Measurements from ENCODE around the gene NCKAP5L.
"Not testable (repeated sequence)": the region's sequence is repeated elsewhere in the genome, so short reads cannot be mapped to it uniquely, and the experiment has no call there.

Gene NCKAP5L

DNA sequence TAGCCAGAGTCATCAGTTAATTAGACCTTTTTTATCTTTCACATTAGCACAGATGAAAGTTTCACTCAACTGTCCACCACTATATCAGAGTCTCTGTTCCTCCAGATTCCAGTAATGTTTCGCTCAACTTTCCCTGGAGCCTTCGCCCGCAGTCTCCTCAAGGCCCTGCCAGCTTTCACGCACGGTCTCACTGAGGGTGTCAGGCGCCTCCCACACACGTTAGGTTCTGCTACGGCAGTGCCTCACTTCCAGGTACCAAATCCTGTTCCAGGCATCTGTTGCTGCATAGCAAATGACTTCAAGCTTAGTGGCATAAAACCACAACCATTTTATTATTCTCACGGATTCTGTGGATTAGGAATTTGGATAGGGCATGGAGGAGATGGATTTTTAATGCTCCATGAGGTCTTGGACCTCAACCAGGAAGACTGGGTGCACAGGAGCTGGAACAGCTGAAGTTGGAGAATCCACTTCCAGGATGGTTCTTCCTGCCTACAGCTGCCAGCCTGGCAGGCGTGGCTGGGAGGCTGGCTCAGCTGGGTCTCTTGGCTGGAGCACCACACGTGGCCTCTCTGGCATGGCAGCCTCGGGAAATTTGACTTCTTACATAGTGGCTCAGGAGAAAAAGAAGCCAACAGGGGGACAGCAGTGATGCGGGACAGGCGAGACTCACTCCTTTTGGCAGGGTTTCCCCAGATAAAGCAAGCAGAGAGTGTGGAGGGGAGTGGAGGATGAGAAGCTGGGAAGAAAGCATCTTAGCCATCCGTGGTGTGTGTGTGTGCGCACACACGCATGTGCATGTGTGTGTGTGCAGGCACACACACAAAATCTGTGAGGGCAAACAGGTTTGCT is 36.0 kb upstream of the NCKAP5L start:
- no peak for DNase-seq

DNA sequence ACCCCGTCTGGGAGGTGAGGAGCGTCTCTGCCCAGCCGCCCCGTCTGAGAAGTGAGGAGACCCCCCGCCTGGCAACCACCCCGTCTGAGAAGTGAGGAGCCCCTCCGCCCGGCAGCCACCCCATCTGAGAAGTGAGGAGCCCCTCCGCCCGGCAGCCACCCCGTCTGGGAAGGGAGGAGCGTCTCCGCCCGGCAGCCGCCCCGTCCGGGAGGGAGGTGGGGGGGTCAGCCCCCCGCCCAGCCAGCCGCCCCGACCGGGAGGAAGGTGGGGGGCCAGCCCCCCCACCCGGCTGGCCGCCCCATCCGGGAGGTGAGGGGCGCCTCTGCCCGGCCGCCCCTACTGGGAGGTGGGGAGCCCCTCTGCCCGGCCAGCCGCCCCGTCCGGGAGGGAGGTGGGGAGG is 32.7 kb upstream of the NCKAP5L start:
- DNase-seq, result not testable (repeated sequence)

DNA sequence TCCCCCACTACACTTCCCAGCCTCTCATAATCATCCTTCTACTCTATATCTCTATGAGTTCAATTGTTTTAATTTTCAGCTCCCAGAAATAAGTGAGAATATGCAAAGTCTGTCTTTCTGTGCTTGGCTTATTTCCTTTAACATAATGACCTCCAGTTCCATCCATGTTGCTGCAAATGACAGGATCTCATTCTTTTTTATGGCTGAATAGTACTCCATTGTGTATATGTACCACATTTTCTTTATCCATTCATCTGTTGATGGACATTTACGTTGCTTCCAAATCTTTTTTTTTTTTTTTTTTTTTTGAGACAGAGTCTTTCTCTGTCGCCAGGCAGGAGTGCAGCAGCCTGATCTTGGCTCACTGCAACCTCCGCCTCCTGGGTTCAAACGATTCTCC is 27.7 kb upstream of the NCKAP5L start:
- not testable (repeated sequence) for DNase-seq

DNA sequence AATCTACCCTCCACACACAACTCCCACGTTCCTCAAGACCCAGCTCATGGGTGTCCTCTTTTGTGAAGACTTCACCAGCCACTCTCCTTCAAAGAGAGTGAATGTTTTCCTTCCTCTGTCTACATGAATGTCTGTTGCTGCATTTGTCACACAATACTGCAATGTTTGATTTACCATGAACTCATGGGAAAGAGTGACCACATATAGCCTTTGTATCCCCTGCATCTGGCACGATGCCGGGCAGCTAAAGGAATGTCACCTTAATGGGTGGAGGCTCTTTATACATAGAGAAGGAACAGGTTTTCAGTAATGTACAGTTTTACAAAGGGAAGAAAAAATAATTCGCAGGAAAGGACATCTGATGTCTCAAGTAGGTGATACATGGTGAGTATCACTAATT is 26.8 kb upstream of the NCKAP5L start:
- no peak for DNase-seq

DNA sequence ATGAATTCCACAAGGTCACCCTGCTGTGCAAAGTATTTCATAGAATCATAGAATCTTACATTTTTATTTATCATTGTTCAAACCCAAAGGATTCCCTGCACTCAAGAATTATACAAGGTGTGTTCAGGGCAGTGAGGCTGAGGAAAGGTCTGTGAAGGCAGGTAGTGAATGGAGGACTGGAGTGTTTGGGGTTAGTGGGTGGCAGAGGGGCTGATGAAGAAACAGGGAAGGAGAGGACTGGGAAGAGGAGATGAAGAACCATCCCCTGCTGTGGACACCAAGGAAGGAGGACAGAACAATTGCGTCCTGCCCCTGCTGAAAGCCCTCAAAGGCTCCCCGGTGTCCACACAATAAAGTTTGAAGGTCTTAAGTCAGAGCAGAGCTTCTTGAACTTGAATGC is 25.5 kb upstream of the NCKAP5L start:
- no peak for DNase-seq

DNA sequence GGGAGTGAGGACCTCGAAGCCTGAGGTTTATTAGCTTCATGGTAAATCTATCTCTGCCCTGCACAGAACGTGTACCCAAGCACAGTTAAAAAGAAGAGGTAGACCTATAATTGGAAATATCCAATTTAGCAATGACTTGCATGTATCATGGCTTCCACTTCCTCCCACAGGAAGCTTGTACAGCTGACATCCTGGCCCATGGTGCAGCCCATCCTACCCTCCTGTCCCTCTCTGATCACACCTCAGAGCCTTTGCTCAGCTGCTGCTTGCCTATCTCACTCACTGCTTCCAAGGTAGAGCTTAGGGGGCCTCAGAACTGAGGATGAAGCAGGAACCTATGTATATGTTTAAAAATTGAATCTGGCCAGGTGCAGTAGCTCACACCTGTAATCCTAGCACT is 18.9 kb upstream of the NCKAP5L start:
- DNase-seq, result no peak

DNA sequence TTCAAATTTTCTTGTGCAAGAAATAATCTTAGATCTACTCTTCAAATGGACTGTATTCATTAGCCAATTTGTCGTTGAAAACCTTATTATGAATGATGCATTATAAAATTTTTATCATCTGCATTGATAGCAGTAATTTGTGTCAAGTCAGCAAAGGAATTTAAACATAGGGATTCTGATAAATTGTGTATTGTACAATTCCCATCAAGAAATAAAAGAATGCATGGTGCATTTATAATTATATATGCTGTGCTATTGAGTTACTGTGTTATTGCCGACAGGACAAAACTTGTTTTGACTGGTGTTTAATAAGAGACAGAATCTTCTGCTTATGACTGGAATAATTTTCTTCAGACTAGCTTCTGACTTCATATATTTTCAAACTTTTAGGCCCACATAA is 17.8 kb upstream of the NCKAP5L start:
- DNase-seq, result no peak

DNA sequence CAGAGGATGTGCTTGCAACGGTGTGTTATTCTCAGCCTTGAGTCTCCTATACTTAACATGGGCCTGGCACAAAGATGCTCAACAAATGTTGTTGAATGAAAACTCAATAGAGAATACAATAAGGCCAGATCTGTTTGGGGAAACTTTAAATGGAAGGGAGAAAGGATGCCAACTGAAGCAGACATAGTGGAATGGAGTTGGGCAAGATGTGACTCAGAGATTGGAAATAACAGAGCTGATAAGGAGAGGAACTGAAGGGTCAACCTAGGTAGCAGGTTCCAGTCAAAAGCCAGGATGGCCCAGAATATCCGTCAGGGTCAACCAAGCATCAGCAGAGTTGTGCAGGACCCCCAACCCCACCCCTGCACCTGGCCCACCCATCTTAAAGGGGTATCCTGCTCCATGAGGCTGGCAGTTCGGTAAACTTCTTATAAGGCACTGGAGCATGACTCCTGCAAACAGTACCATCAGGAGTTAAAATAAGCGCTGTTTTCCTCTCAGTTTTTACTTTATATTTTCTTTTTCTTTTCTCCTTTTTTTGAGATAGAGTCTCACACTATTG is 15.7 kb upstream of the NCKAP5L start:
- DNase-seq, result no peak

DNA sequence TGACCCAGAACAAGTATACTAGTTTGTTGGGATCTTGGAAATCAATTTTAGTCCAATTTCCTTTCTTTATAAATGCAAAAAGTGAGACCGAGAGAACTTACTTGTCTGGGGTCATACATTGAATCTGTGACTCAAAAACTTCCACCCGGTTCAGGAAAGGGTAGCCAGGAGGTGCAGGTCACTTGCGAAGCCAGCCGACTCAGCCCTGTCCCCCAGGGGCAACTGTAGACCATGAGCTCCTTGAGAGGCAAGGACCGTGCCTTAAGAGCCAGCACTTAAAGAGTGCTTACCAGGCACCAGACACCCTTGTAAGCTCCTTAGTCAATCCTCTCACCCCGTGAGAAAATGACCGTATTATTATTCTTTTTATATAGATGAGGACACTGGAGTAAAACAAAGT is 15.2 kb upstream of the NCKAP5L start:
- no peak for DNase-seq

DNA sequence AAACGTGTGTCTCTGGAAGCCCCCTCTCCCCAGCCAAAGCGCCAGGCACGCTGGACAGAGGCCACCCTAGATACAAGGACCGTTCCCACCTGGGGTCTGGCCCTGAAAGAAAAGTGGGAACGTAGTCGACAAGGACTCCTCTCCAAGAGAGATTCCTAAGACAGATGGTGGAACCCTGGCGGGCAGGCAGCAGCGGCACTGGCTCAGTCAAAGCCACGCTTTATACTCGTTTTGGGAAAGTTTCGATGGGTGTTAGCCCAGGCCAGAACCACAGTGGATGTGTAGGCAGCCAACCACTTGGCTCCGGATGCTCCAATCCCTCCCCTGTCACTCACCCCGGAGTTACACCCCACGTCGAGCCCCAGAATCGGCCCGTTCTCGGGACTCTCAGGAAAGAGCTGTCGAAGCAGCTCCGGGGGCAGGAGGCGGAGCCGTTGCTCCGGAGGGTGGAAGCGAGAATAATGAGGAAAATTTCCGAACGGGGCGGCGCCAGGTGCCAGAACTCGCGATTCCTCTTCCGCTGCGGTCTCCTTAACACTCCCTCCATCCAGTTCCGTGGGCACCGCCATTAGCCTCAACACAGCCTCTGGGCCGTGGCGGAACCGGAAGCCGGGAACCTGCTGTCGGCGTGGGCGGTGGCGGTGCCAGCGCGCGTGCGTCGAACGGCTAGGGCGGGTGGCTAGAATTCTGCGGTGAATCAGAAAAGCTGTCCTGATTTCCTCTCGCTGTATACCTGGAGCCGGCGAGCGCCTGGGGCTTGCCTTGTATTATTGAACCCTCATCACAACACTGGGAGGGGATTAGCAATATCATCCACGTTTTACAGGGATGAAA is 14.5 kb upstream of the NCKAP5L start, which contains the start of gene BCDIN3D:
TSS of gene BCDIN3D (minus strand) at position 588 of the 834 bp plus-strand sequence. CDS start at position 569, 19 bp downstream.
- DNase-seq, result peak; percentile 95

DNA sequence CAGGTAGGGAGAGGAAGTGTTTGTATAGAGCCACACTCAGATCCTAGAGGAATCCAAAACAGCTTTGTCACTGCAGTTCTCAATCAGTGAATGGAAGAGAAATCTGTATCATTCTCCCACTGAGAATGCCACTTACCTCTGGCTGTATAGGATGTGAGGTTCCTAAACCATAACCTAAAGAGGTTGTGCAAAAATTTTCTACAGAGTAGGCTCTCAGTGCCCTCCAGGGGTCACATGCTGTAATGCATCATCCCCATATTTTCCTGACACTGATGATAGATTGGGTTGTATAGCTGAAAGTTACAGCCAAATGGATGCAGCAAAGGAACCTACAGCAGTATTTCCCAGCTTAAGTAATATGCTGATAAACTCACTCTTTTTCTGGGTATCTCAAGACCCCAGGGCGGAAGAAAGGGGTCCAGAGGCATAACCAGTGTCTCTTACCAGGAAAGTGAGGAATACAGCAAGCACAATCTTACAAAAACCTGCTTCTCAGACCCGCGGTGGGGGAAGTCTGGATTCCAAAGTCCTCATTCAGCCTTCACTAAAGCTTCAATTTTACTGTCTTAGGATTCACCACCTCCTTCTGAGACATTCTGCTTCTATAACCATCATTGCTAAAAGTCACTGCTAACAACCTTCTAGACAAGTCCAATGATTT is 10.9 kb upstream of the NCKAP5L start:
- DNase-seq, result peak; percentile 35

DNA sequence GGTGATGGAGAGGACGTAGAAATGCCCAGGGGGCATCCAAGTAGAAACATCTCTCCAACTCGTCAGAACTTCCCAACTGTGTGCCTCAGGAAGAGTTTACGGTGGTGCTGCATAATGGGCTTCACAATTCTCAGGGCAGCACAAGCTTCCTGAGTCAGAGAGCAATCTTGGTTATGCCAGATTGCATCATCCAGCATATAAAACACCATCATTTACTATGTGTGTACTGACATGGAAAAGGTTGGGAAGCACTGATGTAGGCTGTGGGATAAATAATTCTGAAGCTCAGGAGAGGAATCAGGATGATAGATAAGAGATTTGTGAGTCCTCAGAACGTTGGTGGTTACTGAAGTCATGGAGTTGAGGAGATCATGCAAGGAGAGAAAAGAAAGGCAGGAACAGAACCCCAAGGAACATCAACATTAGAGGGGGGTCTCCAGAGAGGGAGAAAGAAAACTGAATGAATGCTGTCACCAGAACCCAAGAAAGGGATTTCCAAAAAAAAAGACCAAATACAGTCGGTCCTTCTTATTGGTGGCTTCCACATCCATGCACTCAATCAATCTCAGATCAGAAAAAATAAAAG is 4.7 kb upstream of the NCKAP5L start:
- DNase-seq, result no peak

DNA sequence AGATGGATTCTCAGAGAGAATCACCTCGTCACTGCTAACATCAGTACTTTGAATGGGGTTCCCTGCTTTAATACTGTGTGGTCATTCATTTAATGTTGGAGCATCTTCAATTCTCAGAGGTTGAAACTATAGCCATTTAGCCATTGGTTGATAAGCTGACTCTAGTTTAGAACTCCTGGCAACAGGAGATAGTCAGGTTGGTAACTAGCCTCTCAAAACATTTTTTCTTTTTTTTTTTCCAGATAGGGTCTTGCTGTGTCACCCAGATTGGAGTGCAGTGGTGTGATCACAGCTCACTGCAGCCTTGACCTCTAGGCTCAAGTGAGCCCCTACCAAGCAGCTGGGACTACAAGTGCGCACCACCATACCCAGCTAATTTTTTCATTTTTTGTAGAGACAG is 3.5 kb upstream of the NCKAP5L start:
- no peak for DNase-seq

DNA sequence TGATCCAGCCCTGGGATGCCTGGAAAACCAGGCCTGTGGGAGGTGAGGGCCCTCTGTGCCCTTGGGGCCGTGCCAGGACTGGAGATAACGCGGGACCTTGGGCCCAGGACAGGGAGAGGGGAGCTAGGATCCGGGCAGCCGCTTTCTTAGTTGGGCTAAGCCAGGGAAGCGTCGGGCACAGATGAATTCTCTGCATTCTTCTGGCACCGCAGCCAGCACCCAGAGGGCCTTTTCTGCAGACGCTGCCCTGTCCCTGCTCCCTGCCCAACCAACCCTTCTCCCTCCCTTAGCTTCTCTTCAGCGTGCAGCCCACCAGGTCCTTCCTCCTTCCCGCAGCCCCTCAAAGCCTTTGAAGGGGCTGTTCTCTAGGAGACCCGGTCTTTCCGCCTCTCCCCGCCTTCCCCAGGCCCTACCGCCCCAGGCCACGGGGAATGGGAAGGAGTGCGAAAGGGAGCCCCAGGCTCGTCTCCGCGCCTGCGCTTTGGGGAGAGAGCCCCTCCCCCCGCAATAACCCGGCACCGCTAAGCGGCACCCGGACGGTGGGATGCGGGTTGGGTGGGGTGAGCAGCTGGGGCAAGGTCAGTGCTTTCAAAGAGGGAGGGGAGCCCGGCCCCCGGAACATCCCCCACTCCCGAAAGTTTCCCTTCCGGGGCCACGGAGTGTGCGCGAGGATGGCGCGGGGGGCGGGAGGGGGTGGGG is 663 bp downstream of the NCKAP5L start:
- peak; percentile 60 for DNase-seq

DNA sequence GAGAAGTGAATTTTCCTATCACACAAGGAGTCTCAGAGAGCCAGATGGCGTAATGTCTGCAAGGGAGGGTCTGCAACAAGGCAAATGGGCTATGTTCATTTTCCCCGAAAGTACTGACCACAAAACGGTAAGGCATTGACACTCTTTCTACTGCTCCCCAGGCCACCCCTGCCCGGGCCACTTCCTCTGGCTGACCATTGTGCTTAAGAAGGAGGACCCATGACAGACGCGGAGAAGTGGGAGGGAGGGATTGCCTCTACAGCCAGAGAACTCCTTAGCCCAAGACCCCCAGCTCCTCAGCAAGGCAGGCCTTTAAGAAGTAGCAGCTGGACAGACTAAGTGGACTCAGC is 1.2 kb downstream of the NCKAP5L start:
- no peak for DNase-seq

DNA sequence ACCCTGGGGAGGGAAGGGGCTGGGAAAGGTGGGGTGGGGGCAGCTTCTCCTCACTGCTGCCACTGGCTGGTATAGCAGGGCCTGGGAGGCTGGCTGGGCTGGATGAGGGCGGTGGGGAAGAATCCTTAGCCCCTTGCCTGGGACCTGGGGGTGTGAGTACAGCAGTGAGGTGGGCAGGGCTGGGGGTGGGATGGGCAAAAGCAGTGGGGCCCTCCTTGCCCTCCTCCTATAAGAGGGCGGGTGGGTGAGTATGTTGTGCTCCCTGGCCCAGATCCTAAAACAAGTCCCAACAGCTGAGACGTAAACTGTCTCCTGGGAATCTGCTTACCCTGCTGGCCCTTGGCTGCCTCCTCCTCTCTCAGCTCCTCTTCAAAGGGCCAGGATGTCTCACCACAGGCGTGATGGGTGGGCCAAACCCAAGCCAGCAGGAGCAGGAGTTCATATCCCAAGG is 2.2 kb downstream of the NCKAP5L start:
- DNase-seq, result no peak

DNA sequence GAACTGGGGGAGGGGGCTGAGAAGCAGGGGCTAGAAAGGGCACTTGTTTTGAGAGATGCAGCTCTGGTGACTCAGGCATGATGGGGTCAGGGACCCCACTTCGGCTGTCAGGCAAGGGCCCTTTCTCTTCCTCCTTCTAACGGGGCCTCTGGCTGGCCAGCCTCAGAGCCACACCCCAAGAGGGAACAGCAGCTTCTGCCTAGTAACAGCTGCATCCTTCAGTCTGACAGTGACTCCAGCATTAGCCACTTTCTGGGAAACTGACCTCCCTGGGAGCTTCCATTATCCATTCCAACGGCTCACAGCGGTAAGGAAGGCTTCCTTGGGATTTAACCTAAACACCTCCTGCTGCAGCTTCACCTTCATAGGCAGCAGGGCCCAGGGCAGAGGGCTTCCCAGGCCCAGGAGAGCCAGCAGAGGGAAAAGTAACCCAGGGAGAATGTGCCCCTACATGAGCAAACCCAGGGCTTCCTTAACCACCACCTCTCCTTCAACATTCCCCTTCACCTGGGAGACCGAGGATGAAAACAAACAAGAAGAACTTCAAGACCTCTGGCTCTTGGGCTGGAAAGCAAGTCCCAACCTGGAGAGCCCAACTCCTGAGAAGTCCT is 2.7 kb downstream of the NCKAP5L start:
- no peak for DNase-seq

DNA sequence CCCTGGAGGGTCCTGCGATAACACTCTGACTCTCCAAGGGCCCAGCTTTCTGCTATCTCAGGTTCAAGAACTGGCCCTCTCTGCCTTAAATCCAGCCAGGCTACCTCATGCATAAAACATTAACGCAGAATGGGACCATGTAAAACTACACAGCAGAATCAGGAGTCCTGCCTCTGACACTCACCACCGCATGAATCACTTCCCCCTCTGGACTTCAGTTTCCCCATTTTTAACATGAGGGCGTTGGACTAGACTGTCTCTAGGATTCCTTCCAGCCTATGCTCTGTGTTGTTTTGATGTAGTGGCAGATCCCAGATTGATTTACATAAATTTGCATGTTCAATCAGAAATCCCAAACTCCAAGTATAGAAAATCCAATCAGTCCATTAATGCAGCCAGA is 3.3 kb downstream of the NCKAP5L start:
- no peak for DNase-seq

DNA sequence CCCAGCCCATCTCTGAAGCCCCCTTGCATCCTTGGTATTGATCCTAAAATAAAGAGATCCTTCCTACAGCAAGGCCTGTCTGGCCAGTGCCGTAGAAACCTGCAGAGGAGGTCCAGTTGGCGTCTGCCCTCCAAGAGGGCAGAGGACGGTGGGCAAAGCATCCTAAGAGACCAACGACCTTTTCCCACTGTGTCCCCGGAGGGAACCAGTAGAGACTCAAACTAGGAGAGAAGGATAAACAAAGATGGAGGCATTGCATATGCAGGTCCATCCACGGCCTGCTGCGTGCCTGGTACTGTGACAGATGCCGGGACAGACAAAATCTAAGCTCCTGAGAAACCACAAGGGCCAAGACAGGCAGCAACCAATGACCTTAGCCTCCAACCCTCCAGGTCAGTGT is 3.8 kb downstream of the NCKAP5L start:
- no peak for DNase-seq

DNA sequence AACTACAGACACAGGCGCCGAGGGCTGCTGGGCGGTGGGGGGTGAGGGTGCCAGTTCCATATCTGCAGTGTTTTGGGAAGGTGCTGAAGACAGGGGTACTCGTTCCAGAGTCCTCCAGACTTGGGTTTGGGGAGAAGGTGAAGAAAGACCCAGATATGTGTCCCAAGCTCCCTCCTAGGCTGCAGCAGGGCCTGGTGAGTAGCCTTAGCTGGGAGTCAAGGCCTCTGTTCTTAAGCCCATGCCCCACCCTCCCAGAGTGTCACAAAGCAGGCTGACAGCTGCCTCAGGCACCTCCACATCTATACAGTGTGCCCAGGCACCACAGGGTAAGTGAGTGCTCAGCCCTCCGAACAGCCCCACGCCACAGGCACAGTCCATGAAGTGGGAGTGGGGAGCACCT is 4.3 kb downstream of the NCKAP5L start:
- DNase-seq, result no peak

DNA sequence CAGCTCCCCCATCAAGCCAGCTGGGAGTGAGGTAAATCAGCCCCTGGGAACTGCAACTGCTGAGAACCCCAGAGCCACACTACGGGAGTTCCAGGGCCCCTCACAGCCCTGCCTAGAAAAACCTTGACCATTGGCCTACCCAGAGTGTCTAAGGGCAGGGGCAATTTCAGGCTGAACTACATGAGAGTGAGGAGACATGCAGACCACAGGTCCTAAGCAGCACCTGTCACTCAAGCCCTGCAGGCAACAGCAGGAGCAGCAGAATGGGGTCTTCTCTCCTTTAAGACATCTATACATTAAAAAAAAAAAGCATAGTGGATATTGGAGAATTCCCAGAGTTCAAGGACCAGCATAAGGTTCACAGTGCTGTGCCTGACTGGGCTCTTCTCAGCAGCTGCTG is 4.9 kb downstream of the NCKAP5L start:
- DNase-seq, result no peak

Measured in activated naive CD4-positive, alpha-beta T cell treated with anti-CD3 and anti-CD28 coated beads, Interleukin-2, amount 50 U/mL, for 16 hours (primary cell).